A549 (cell line): ENCODE measurements around the gene MRPS15. TPM values are rescaled to one million over a fixed set of nuclear protein-coding genes. Genes with fewer than 3 reads are reported as not detected.
A peak's percentile ranks its signal among the peaks of the same experiment; 100 is the strongest.

Experiments
- ATAC-seq, 2 experiments: fragments of 200-7000 bp in 1 of 2; fragments of >200 bp in 1 of 2; cut with Nextera tagmentation in 1 of 2; cut with Tn5 transposase in 1 of 2; 3 replicates each; pipeline versions ENCODE4 v1.8.0 to v1.9.1; 2018 to 2020; ENCODE audit warnings: mild to moderate bottlenecking in 1 of 2, moderate library complexity in 1 of 2
- CTCF ChIA-PET: fragments of 300-600 bp; sonication (Branson Sonifier 250); formaldehyde crosslinking; extraction: SDS; loops from one replicate; lab custom pipeline; 2021; ENCODE audit warnings: antibody characterized with exemption, inconsistent platforms; lab: Yijun Ruan, JAX
- POLR2A ChIA-PET: fragments of 350-600 bp; formaldehyde crosslinking; extraction: SDS; loops from one replicate; lab custom pipeline; 2021; ENCODE audit warnings: antibody characterized with exemption, inconsistent platforms; lab: Yijun Ruan, JAX
- DNase-seq, 2 experiments: peaks; one replicate each; pipeline versions ENCODE4 v3.0.0 to v3.0.0-alpha.2; 2011 to 2016; ENCODE audit warnings: low read depth in 1 of 2, low spot score in 1 of 2
- FAIRE-seq: peaks from 2 replicates; lab custom pipeline; 2011; peaks lifted over from hg19 to GRCh38; lab: Jason Lieb, UNC
- H3K27ac ChIP-seq, 2 experiments: fragments of >200 bp; sonication (Bioruptor Twin); formaldehyde crosslinking; 3 replicates each; pipeline ENCODE4 v1.5.1; 2016 to 2017
- H3K4me1 ChIP-seq: fragments of >200 bp; sonication (Bioruptor Twin); formaldehyde crosslinking; 3 replicates; pipeline ENCODE4 v1.6.1; 2016
- H3K4me2 ChIP-seq: fragments of >200 bp; sonication (Bioruptor Twin); formaldehyde crosslinking; 3 replicates; pipeline ENCODE4 v1.6.1; 2016
- H3K4me3 ChIP-seq: fragments of >200 bp; sonication (Bioruptor Twin); formaldehyde crosslinking; 3 replicates; pipeline ENCODE4 v1.5.1; 2016
- H3K9me3 ChIP-seq: fragments of >200 bp; sonication (Bioruptor Twin); formaldehyde crosslinking; 3 replicates; pipeline ENCODE4 v1.6.1; 2016
- BHLHE40 ChIP-seq: IDR thresholded peaks from 2 replicates; pipeline ENCODE4 v1.6.1; 2012; ENCODE audit warnings: low read depth, low read length, inconsistent platforms
- CBX2 ChIP-seq: fragments of 200-600 bp; sonication (generic); IDR thresholded peaks from 2 replicates; pipeline ENCODE4 v1.6.1; 2016; ENCODE audit warnings: low read depth, mild to moderate bottlenecking, borderline replicate concordance
- EHF ChIP-seq: fragments of 250-450 bp; sonication (Bioruptor Pico); IDR thresholded peaks from 2 replicates; pipeline ENCODE4 v1.5.0; 2020; ENCODE audit warnings: mild to moderate bottlenecking
- EP300 ChIP-seq, 2 experiments: fragments of >200 bp; sonication (Bioruptor Twin); formaldehyde crosslinking; IDR thresholded peaks; 2 replicates in 1 of 2; 3 replicates in 1 of 2; pipeline ENCODE4 v1.6.1; 2016 to 2017
- ESRRA ChIP-seq: fragments of 150-350 bp; IDR thresholded peaks from 2 replicates; pipeline ENCODE4 v1.6.1; 2014; ENCODE audit warnings: mild to moderate bottlenecking, low read length, borderline replicate concordance
- FOSB ChIP-seq: fragments of 250-450 bp; sonication (Bioruptor Pico); IDR thresholded peaks from 2 replicates; pipeline ENCODE4 v1.5.0; 2020; ENCODE audit warnings: mild to moderate bottlenecking, moderate library complexity
- GATA3 ChIP-seq: IDR thresholded peaks from 2 replicates; pipeline ENCODE4 v1.6.1; 2012; ENCODE audit warnings: borderline replicate concordance
- HDAC2 ChIP-seq: fragments of 200-600 bp; sonication (generic); IDR thresholded peaks from 2 replicates; pipeline ENCODE4 v1.6.1; 2016
- HOXA7 ChIP-seq: fragments of 250-450 bp; sonication (Bioruptor Pico); IDR thresholded peaks from 2 replicates; pipeline ENCODE4 v1.5.0; 2020; ENCODE audit warnings: mild to moderate bottlenecking, moderate library complexity
- JUN ChIP-seq, 2 experiments: fragments of >200 bp; sonication (Bioruptor Twin); formaldehyde crosslinking; IDR thresholded peaks; 2 replicates in 1 of 2; 3 replicates in 1 of 2; pipeline ENCODE4 v1.6.1; 2016 to 2017
- KDM5A ChIP-seq: fragments of 200-600 bp; sonication (generic); IDR thresholded peaks from 2 replicates; pipeline ENCODE4 v1.6.1; 2016; ENCODE audit warnings: antibody characterized with exemption, mild to moderate bottlenecking
- MYC ChIP-seq: IDR thresholded peaks from 2 replicates; pipeline ENCODE4 v1.6.1; 2012; ENCODE audit warnings: mild to moderate bottlenecking, inconsistent platforms, low read length, improper control_type of control experiment, borderline replicate concordance
- NFE2L2 ChIP-seq: fragments of 150-350 bp; conservative IDR thresholded peaks from 2 replicates; pipeline ENCODE4 v1.6.1; 2014; ENCODE audit warnings: low read length
- NR3C1 ChIP-seq: fragments of >200 bp; sonication (Bioruptor Twin); formaldehyde crosslinking; IDR thresholded peaks from 3 replicates; pipeline ENCODE4 v1.6.1; 2017
- RARB ChIP-seq: fragments of 250-450 bp; sonication (Bioruptor Pico); IDR thresholded peaks from 2 replicates; pipeline ENCODE4 v1.8.0; 2021; ENCODE audit warnings: mild to moderate bottlenecking, moderate library complexity
- RCOR1 ChIP-seq: fragments of 150-350 bp; IDR thresholded peaks from 2 replicates; pipeline ENCODE4 v1.6.1; 2014; ENCODE audit warnings: antibody characterized with exemption, low read length, low read depth
- TP53 ChIP-seq: fragments of 250-450 bp; sonication (Bioruptor Pico); IDR thresholded peaks from 2 replicates; pipeline ENCODE4 v1.5.0; 2021; ENCODE audit warnings: mild to moderate bottlenecking, moderate library complexity
- ZC3H11A ChIP-seq: fragments of 450-650 bp; IDR thresholded peaks from 2 replicates; pipeline ENCODE4 v1.6.1; 2014; ENCODE audit warnings: antibody characterized with exemption, mild to moderate bottlenecking
- ZFP36 ChIP-seq: fragments of 450-650 bp; IDR thresholded peaks from 2 replicates; pipeline ENCODE4 v1.6.1; 2014; ENCODE audit warnings: borderline replicate concordance; ENCODE audit not compliant: partially characterized antibody
- WGBS: methylation state at CpG from one replicate; pipeline ENCODE4 v1.1.6; 2017; ENCODE audit errors: missing lambda C conversion rate; 5-methylcytosine and 5-hydroxymethylcytosine counted together
- polyA plus RNA-seq, 4 experiments: library from polyadenylated mRNA; depleted of rRNA in 3 of 4; stranded (reverse); fragments of >200 nt; fragmentation: RNase III in 1 of 4; extraction: RNeasy Plus Mini Kit Qiagen cat#74134 plus additional on column Dnase treatment in 1 of 4; gene quantifications; 2 replicates in 3 of 4; 3 replicates in 1 of 4; pipeline ENCODE4 v1.2.3, GENCODE V29; 2011 to 2017
- TF ChIP-seq, protein P1 (sequence below): IDR thresholded peaks from 2 replicates; pipeline ENCODE4 v1.6.1; 2012
- TF ChIP-seq, protein P2 (sequence below): fragments of >200 bp; sonication (Bioruptor Twin); formaldehyde crosslinking; IDR thresholded peaks from 3 replicates; pipeline ENCODE4 v1.5.1; 2016
- TF ChIP-seq, protein P3 (sequence below): fragments of 250-450 bp; sonication (Bioruptor Pico); IDR thresholded peaks from 2 replicates; pipeline ENCODE4 v1.5.0; 2020; ENCODE audit warnings: low read depth, mild to moderate bottlenecking, moderate library complexity
- TF ChIP-seq, protein P4 (sequence below): fragments of 250-450 bp; sonication (Bioruptor Pico); IDR thresholded peaks from 2 replicates; pipeline ENCODE4 v1.5.0; 2021; ENCODE audit warnings: mild to moderate bottlenecking, moderate library complexity, borderline replicate concordance

The MRPS15 gene
- polyA plus RNA-seq, 2 of the 4 experiments (the other 2 are of a cell fraction), result 74.7 to 79.7 TPM

DNA sequence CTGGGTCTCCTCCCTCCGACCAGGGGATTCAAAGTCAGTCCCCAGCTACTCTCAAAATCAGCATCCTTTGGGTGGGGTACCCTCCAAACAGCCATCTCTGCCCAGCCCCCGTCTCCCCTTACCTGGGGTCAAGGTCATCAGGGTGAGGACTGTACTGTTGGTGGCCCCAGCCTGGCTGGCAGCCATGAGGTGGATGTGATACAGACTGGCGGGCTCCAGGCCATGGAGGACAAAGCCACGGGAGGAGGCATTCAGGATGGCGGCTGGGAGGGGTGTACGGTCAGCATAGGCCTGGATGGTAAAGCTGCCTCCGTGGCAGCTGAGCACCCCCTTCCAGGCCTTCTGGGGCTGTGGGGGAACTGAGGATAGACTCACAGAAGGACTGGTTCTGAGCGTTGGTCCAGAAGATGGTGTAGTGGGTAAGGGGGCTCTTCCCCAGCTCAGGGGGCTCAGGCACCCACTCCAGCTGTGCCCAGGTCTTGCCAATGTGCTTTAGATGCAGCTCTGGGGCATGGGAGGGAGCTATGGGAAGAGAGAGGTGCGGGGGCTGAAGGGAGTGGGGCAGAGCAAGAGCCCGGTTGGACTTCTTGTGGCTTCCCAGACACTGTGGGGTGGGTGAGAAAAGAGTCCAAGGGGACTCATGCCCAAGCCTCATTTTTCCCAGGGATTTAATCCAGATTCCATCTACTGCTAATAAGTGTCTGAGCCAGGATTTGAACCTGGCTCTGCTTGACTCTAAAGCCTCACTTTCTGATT is 3.7 kb upstream of the MRPS15 start:
- peak overlapping the region in 1 of 2 experiments; percentile 24; a peak in 1 of 6 replicates for H3K27ac ChIP-seq
- CTCF ChIA-PET, result no interaction called here
- WGBS, result 92% methylated on average over 10 of the region's 10 CpGs
- FAIRE-seq (no peak), ATAC-seq (no peak), DNase-seq (no peak)
- POLR2A ChIA-PET, result no interaction called here
- H3K9me3 ChIP-seq, result no peaks in the 10 kb centered on the region
- H3K4me2 ChIP-seq, result no peak overlapping the region
- TF ChIP-seq JUN (IDR thresholded peaks at IDR 0.05) (no peak), BHLHE40 (no peak), ZC3H11A (no peak), NFE2L2 (no peak), CBX2 (no peak), HDAC2 (no peak), EP300 (IDR thresholded peaks at IDR 0.05) (no peak), ZFP36 (no peak), RCOR1 (no peak), GATA3 (no peak)
- TF ChIP-seq, protein P1, sequence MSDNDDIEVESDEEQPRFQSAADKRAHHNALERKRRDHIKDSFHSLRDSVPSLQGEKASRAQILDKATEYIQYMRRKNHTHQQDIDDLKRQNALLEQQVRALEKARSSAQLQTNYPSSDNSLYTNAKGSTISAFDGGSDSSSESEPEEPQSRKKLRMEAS, result no peak
- TF ChIP-seq, protein P2, sequence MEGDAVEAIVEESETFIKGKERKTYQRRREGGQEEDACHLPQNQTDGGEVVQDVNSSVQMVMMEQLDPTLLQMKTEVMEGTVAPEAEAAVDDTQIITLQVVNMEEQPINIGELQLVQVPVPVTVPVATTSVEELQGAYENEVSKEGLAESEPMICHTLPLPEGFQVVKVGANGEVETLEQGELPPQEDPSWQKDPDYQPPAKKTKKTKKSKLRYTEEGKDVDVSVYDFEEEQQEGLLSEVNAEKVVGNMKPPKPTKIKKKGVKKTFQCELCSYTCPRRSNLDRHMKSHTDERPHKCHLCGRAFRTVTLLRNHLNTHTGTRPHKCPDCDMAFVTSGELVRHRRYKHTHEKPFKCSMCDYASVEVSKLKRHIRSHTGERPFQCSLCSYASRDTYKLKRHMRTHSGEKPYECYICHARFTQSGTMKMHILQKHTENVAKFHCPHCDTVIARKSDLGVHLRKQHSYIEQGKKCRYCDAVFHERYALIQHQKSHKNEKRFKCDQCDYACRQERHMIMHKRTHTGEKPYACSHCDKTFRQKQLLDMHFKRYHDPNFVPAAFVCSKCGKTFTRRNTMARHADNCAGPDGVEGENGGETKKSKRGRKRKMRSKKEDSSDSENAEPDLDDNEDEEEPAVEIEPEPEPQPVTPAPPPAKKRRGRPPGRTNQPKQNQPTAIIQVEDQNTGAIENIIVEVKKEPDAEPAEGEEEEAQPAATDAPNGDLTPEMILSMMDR, result no peak
- H3K4me1 ChIP-seq, result peaks cover 13% of the 10 kb centered on the region
- H3K4me3 ChIP-seq, result no peak overlapping the region

DNA sequence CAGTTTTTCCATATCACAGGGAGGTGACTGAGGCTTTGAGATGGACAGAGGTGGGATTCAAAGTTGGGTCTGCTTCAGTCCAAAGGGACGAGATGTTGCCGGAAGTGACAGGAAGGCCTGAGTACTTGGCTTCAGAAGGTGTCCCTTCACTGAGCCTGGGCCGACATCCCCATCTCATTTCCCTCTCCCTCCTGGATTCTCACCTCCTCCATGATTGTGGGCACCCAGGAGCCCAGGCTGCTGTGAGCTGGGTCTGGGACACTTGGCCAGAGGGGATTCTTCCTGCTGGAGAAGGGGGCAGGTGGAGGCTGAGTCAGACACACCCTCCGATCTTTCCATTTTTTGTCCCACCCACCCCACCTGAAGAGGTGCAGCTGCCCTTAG is 2.8 kb upstream of the MRPS15 start:
- Histone ChIP-seq H3K27ac (no peak overlapping the region), H3K4me2 (no peak overlapping the region), H3K9me3 (no peaks in the 10 kb centered on the region), H3K4me3 (no peak overlapping the region), H3K4me1 (peaks cover 19% of the 10 kb centered on the region)
- no peak for DNase-seq
- no peak for ATAC-seq
- TF ChIP-seq KDM5A (no peak), TP53 (CRISPR knock-in tag) (no peak), NR3C1 (no peak), EHF (CRISPR knock-in tag) (no peak), HOXA7 (CRISPR knock-in tag) (no peak), FOSB (no peak), RARB (CRISPR knock-in tag) (no peak), MYC (no peak), ESRRA (no peak)
- TF ChIP-seq, protein P3, sequence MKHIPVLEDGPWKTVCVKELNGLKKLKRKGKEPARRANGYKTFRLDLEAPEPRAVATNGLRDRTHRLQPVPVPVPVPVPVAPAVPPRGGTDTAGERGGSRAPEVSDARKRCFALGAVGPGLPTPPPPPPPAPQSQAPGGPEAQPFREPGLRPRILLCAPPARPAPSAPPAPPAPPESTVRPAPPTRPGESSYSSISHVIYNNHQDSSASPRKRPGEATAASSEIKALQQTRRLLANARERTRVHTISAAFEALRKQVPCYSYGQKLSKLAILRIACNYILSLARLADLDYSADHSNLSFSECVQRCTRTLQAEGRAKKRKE (CRISPR knock-in tag), result no peak
- TF ChIP-seq, protein P4, sequence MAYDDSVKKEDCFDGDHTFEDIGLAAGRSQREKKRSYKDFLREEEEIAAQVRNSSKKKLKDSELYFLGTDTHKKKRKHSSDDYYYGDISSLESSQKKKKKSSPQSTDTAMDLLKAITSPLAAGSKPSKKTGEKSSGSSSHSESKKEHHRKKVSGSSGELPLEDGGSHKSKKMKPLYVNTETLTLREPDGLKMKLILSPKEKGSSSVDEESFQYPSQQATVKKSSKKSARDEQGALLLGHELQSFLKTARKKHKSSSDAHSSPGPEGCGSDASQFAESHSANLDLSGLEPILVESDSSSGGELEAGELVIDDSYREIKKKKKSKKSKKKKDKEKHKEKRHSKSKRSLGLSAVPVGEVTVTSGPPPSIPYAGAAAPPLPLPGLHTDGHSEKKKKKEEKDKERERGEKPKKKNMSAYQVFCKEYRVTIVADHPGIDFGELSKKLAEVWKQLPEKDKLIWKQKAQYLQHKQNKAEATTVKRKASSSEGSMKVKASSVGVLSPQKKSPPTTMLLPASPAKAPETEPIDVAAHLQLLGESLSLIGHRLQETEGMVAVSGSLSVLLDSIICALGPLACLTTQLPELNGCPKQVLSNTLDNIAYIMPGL (CRISPR knock-in tag), result no peak
- ChIA-PET POLR2A (no interaction called here), CTCF (interaction anchor here (1.0 kb wide), 1 partner anchor 8 kb away, joined by 4 read pairs; no protein-coding TSS in a partner anchor)
- no peak for FAIRE-seq
- WGBS, result 92% methylated on average over 4 of the region's 4 CpGs
